HG02884 (cell line): Measurements from ENCODE around the gene PER2.

Source experiments
- ATAC-seq: cut with Tn5 transposase; IDR thresholded peaks from one replicate; pipeline ENCODE4 v1.9.1; 2021; ENCODE audit warnings: mild to moderate bottlenecking, moderate library complexity; ENCODE audit not compliant: unreplicated experiment

The PER2 gene

DNA sequence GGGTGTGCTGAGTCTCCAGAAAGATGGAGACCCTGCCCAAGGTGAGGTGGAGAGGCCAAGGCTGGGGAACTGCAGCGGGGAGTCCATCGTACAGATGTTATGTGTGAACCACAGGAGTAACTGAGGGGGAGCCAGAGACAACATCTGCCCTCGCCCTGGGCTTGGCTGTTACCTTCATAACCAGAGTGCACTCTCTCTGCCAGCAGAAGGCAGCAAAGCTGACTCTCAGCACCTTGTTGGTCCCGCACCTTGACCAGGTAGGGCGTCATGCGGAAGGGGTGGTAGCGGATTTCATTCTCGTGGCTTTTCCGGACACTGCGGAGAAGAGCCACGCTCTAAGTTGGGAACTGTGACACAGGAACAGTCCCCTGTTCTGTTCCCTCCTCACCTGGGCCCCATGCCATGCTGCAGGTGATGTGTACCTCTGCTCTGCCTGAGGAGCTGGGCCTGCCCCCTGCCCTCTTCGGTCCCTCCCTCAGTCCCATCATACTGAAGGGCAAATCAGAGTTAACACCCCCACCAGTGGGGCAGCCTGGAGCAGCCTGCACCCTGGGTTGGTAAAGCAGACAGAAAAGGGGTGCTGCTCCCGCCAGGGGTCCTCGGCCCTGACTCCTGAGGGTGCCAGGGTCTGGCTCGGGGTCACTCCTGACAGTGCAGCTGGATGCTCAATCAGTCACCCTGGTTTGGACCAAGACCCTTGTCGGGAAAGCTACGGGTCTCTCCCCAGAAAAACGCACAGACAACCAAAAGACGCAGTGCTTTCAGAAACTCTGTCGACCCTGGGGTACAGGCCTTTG is 20.3 kb downstream of the PER2 start:
- no peak for ATAC-seq

DNA sequence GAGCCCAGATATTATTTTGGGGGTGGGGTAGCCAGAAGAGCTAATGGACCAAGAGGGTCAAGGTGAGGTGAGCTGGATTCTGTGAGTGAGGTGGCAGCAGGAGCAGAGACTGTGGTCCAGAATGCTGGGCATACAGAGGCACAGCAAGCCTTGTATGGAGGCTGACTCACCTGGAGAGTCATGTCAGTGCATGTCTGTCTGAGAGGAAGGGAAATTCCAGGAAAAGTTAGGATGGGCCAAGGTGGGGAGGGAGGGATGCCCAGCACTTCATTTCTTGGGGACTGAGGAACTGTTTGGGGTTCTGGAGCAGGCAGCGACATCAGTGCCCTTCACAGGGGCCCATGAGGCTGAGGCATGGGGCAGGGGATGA is 21.1 kb downstream of the PER2 start:
- ATAC-seq, result no peak

DNA sequence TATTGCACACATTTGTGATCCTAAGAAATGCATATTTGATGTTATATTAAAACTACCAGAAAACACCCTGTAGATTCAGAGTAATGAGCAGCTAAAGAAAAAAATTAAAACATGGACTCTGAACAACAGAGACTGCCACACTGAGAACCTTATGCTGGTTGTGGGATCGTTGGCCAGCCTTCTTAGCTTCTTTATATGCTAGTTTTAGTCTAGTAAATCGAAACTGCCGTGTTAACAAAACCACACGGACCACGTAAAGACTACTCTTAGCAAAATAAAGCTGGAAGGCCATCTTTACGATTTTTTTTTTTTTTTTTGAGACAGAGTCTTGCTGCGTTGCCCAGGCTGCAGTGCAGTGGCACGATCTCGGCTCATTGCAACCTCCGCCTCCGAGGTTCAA is 22.8 kb downstream of the PER2 start:
- ATAC-seq, result no peak

DNA sequence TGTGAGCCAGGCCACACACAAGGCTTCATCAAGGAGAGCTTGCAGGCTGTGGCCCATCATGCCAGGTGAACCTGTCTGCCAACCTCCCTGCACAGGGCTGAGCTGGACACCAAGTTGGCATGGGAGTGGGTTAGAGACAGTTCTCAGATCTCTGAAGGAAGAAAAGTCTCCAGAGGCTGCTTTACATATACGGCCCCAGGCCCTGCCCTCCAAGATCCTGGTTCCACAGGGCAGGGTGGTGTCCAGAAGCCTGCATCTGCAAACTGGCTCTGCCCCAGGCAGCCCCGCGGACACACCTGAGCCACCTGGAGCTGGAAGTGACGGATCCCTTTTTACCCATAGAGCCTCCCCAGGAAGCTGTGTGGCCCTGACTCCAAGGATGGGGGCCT is 24.3 kb downstream of the PER2 start:
- no peak for ATAC-seq

DNA sequence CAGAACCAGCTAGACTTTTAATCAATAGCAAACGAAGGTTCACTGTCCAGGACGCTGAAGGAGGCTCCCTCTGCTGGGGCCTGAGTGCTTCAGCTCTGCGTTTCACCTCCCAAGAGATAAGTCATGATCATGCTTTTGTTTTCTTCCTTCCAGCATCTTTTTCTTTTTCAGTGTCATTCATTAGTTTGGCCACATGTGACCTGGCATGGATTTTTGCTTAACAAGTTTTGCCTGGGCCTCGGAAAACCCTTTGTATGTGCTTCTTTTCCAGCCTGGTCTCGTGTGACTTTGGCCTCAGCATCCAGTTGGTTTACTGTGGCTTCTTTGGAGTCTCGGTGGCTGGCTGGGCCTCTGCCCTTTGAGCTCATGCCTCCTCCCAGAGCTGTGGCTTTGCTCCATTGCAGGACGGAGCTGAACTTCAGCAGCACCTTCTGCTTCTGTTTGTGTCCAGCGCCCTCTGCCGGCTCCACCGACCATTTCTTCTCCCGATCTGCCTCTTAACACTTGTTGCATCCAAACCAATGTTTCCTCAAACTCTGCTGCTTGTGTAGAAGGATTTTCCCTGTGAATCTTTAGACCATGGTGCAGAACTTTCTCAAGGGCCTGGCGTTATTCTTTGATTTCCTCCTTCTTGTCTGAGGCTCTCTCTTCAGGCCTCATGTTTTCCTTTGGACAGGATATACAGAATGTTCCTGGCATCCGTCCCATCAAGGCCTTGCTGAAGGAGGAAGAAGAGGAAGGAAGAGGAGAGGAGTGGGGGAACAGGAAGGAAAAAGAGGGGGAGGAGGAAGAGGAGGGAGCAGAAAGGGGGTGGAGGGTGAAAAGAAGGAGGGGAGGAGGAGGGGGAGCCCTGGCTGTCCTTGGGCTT is 25.0 kb downstream of the PER2 start:
- ATAC-seq, result no peak

DNA sequence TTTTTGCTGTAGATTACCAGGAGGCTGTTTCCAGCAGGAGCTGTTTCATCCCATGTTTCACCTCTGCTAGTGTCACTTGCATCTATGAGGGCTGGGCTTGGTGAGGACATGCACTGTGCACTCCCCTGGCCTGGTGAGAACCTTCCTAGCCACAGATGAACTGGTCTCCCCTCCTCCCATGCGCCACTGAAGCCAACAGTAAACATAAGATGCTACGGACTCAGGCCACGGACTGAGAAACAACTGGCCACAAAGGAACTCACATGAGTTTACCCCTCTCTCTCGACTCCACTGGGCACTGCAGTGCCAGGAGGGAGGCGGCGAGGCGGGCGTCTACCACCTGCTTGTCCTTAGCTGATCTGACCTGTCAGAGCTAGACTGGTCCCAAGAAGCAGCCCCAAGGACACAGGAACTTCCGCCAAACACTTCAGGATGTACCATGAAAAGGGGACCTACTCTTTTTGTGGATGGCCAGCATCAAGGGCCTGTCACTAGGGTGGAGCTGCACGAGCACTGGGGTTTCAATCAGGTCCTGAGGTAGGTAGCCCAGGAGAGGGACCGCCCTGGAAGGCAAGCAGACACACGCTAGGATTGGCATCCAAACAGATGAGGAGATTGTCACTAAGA is 25.8 kb downstream of the PER2 start:
- ATAC-seq, result no peak

DNA sequence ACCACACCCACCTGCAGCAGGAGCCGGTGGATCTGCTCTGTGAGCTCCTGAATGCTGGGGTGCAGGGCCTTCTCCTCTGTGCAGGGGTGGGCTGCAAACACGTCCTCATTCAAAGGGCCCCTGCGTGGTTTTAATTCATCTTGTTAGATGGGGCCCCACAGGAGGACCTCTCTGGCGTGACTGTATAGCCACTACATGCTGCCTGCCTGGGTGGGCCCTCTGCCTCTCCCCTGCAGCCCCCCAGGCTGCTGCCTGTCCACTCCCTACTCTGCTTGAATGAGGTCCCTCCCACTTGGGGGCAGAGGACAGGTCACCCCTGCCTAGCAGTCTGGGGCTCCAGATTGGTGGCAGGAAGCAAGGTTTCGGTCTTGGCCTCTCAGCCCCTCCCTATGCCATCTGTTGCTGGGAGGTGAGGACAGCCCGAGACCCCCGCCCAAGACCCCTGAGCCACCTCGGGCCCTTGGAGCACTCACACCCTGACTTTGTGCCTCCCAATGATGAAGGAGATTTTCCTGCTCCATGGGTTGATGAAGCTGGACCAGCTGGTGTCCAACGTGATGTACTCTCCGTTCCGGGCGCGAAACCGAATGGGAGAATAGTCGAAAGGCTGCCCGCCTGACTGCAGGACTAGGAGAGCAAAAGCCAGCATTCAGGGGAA is 26.6 kb downstream of the PER2 start:
- no peak for ATAC-seq

DNA sequence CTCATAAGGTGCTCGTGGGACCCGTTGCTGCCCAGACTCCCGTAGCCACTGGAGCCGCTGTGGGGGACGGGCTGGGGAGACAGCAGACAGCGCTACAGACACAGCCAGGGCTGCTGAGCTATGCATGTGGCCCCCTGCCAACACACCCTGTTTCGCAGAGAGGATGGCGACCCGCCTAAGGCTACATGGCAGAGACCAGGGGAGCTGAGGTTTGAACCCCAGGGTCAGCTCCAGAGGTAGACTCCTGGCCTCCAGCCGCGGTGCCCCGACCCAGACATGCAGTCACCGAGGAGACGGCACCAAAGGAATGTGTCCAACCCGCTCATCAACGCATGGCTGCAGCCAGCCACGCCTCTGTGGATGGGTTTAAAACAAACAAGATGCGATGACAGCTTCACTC is 27.5 kb downstream of the PER2 start:
- ATAC-seq, result no peak

DNA sequence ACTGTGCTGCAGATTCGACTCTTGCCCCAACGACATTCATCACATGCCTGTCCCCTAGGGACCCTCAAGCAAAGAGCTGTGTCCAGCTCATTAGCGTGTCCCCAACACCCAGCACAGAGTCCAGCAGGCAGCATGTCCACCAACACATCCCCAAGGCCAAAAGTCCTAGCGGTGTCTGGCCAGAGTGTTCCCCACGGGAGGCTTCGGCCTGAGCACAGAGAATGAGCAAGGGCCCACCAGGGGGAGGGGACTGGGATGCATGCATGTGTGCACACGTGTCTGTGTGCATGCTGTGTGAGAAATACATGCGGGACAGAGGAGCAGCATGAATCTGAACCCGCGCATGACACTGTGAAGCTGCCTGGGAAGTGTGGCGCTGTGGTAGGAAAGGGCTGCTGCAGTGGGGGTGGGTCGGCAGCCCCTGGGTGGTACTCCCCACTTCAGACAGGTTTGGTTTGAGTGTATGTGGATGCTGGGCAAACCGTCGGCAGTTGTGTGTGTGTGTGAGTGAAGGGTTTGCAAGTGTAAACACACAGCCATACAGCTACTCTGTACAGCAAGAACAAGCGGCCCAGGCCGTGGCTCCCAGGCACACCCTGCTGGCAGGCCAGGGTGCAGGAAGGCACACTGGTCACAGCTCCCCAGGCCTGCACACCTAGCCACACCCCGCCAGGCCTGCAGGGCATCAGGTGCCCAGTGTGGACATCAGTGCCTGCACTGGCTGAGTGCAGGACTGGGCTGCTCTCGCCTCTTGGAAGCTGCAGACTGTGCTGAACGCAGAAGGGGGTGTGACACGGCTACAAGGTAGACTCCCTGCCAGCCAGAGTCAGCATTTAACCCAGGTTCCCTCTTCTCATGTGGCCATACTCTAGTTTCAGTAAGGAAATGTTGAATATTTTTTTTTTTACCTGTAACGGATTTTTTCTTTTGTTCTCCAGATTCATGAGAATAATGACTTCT is 29.1 kb downstream of the PER2 start:
- ATAC-seq, result no peak

DNA sequence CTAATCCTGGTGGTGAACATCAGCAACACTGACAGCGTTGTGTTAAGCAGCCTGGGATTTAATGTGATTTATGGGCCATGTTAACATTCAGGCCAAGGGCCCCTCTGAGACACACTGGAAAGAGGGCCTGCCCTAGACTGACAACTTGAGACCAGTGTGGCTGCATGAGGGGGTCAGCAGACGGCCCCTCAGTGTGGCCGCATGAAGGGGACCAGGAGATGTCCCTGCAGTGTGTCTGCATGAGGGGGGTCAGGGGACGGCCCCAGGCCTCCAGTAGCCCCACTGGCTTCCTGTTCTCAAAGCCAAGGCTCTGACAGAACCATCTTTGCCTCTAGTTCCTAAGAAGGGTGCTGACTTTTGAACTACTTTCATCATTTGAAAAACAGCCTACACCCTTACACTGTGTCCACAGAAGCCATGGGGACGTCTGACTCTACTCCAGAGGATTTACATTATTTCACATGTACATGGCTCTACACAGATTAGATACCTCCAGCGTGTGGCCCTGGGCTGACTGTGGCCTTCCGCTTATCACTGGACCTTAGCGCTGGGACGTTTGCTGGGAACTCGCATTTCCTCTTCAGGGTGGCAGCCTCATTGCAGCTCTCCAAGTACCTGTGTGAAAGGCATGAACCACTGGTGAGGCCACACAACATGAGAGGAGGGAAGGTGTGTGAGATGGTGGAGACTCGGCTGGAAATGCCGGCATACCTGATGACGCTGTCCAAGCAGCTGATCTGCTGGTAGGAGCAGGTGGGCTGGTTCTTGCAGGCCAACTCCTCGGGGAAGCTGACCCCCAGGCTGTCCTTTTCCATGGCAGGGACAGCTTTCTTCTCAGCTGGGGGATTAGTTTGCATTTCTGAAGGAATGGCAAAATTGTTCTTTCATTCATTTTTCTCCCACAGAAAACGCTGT is 30.4 kb downstream of the PER2 start:
- ATAC-seq, result no peak

DNA sequence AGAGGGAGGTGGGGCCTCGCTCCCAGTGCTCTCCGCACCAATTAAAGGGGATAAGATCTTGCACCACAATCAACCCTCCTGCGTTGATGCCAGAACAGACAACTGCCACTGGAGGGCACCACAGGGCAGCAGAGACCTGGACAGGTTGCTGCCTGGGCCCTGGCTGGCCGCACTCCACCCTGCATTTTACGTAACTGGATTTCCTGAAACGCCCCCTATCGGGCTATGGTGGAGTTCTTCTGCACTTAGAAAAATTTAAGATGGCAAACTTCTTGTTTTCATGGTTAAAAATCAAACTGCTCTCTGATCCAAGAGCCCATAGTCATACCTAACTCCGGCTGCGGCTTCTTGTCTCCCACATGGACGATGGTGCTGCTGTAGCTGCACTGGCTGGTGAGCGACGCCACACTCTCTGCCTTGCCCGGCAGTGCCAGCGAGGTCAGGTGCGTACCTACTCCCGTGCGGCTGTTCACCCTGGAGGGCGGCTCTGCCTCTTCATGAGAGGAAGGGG is 31.8 kb downstream of the PER2 start:
- ATAC-seq, result no peak

DNA sequence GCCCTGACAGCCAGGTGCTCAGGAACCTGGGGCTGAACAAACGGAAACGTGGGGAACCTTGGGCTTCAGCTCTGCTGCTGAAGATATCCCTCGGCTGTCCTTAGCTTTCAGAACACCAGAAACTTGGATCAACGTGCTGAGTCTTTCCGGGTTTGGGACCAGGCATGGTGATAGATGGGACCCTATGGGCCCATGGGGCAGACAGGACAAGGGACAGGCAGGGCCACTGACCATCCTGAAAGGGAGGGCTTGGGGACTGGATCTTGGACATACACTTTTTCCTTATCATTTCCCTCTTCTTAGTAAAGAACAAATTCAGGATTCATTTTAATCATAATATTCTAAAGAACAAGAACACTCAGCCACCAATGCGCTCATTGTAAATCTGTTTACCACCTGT is 32.3 kb downstream of the PER2 start:
- ATAC-seq, result no peak

DNA sequence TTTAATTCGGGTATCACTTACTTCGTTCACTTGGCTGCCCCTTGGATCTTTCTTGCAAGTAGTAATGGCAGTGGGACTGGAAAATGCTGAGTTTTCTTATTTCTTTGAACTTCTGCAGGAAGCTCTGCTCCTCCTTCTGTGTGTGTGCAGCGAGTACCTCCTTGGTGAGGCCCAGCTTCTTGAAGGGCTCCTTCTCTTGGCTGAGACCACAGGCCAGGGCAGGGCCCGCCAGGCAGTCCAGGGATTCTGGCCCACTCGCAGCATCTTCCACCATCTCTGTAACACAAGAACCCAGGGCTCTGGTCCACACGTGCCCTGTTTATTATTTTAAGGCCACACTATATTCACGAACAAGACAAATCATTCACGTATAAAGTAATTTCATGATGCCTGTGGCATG is 32.8 kb downstream of the PER2 start:
- no peak for ATAC-seq

DNA sequence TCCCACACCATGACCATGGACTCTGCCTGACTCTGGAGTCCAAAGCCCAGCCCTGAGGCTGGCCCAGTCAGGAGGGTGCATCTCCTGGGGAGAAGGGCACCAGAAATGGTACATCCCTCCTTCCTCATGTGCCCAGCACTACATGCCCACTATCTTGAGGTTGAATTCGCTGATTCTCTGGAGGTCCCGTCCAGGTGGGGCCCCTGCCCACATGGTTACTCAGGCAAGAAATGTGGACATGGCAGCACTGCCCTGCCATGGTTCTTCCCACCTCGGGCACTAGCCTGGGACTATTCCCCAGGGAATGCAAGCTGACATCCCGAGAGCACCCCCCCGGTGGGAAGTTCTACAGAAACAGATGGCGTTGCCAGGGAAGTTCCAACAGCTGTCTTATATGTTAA is 33.3 kb downstream of the PER2 start:
- ATAC-seq, result no peak

DNA sequence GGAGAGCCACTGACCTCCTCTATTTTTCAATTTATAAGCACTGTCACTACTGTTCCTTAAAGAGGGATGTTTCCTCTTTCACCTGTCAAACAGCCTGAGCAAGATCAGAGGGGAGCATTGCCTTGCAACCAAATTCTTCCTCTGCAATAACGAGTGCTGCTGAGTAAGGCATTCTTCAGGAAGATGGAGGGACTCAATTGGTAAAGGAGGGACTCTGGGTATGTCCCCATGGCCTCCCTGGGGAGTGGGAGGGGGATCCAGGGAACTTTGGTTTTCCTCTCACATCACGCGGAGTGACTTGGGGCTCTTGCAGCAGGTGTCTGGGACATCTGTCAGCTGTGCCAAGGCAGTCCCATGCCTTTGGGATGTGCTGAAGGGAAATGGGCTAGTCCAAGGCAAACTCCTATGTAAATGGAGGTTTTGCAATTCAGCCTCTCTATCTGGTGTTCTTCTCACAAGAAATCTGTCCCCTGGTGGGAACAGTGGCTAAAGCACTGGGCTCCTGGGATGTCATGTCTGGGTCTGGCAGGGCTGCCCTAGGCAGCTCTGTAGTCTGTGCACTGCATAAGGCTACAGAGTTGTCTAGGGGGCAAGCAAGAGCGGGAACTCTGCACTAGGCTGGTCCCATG is 34.2 kb downstream of the PER2 start:
- ATAC-seq, result no peak

DNA sequence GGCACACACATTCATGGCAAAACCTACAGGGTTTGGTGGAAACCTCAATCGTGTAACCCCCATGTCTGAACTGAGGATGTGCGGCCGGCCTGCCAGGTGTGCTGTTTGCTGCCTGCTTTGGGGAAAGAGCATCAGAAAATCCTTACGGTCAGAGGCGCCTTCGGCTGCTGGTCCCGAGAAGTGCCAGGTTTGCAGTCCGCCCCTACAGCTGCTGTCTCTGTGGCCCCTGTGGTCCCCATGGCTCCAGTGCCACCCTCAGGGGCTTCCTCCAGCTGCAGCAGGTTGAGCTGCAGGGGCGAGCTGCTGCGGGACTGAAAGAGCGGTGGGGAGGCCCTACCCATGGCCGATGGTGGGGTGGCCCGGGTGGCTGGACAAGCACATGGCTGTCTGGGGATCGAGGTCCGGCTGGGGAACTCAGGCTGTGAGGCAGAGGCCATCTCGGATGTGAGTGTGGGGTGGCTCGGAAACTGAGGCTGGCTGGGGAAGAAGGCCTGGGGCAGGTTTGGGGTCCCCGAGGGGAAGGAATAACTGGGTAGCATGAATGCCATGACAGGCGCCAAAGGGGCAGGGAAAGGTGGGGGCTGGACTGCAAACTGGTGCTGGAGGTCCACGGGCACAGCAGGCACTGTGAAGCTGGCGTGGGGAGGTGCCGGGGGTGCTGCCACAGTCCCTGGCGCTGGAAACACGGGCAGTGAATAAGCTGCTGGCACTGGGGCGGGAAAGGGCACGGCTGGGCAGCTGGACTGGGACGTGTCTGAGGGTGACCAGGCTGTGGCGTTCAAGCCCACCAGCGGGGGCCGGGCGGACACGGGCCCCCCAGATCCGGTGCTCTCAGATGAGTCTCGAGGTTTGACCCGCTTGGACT is 35.4 kb downstream of the PER2 start:
- ATAC-seq, result no peak

DNA sequence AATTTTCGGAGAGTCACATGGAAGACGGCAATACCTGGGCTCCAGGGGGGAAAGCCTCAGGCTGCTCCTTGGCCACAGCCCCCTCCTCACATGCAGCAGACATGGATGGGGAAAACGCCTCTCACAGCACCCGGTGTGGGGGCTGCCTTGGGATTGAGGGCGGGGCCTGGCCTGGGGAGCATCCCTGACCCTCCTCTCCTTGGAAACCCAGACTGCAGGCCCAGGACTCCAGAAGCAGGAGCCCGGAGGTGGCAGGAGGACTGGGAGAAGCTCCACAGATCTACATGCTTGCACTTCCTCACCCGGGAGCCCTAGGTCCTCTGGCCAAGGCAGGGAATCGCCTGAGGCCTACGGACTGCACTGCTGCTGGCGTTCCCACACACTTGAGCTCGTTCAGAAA is 36.4 kb downstream of the PER2 start:
- no peak for ATAC-seq

DNA sequence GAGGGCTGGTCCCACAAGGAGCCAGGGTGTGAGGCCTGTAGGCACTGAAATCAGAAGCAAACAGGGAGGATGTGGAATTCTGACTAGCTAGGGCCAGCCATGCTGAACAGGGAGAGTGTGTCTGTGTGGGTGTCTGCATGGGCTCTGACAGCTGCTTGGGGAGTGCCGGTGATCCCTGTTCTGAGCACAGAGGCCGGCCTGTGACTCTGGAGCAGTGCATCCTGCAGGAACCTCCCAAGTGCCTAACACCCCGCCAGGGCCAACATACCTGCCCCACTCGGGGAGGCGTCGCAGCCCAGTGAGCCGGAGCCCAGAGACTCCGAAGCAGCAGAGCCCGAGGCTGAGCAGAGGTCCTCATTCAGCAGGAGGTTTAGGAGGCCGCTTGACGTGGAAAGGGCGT is 37.1 kb downstream of the PER2 start:
- no peak for ATAC-seq
